ENCODE measurements around the gene RHNO1. TPM values are rescaled to one million over a fixed set of nuclear protein-coding genes. Genes with fewer than 3 reads are reported as not detected.

The RHNO1 gene
- total RNA-seq, 1 donor from 2014 or later = 41.5 TPM

DNA sequence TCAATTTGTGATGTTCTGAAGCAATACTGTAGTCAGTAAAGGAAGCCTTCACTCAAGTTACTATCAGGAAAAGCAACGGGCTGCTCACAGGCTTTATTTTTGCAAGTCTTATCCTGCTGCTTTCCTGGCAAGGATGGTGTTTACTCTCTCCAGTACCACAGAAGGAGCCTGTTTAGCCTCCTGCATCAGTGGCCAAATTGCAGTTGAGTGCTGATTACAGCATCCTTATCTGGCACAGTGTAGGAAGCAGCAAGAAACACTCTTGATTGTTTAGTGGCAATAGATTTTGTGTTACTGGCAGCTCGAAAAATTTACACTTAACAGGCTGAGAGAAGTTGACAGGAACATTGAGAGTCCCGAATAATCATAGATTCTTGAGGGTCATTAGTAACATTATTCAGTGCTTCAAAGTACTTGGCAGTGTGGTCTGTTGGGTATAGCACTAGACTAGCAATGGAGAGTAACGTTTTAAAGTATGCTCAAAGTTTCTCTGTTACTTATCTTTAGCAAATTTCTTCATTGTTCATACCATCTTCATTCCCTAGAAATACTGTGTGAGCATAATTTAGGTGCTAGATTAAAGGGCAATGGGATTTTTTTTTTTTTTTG, 25.4 kb downstream of the RHNO1 start:
- peak; percentile 46 for DNase-seq

DNA sequence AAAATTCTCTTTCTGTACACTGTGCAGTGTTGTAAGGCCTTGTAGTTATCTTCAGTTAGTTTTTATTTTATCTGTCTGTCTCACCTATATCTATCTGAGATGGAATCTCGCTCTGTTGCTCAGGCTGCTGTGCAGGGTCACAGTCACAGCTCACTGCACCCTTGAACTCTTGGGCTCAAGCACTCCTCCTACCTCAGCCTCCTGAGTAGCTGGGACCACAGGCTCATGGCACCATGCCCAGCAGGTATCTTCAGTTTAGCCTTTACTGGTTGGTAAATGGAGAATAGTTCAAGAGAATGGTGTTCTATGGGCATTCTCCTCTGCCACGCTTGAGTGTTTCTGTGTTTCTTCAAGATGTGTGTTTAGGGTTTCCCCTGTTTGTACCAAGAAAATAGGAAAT, 27.2 kb downstream of the RHNO1 start:
- DNase-seq = no peak

DNA sequence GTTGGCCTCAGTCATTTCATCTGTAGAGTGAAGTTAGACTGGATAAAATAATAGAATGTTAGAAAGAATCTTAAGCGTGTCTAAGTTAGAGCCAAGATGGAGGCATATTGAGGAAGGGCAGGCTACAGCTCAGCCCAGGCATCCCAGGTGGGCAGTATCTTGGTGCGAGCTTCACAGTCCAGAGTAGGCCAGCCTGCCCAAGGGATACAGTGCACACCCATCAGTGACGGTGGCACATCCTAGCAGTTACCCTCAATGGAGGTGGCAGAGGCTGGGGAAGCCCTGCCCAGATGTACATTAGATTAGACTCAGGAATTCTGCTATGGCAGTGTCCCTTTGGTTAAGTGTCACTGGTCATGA, 35.2 kb downstream of the RHNO1 start:
- DNase-seq = no peak

DNA sequence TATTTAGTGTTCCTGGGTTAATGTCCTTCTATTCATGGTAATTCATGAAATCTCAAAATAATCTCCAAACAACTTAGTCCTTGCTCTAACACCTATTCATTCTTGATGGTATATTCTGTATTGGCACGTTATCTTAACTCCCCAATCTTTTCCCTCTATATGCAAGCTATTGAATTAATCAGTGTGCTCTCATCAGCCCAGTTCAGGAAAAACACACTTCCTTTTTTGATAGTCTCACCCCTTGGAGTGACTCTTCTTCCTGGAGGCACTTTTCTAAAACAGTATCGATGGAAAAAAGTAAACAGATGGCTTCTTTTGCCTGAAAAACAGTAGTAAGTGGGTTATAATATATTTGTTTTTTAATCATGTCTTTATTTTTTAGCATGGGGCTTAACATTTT, 42.2 kb downstream of the RHNO1 start:
- no peak for DNase-seq

DNA sequence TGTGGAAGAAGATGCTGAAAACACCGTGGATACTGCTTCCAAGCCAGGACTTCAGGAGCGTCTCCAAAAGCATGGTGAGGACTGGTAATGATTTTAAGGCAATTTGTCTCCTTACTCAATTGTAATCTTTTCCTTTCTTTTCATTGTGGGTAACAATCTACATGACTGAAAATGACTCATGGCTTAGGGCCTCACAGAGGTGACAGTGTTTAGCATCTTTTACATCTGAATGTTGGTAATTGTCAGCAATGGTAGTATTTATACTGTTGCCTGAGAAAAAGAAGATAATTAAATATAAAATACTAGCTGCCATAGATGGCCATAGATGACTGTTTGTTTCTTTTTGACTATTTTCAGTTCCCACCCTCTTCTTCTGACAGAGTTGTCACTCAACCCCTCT, 45.3 kb downstream of the RHNO1 start:
- DNase-seq = no peak

DNA sequence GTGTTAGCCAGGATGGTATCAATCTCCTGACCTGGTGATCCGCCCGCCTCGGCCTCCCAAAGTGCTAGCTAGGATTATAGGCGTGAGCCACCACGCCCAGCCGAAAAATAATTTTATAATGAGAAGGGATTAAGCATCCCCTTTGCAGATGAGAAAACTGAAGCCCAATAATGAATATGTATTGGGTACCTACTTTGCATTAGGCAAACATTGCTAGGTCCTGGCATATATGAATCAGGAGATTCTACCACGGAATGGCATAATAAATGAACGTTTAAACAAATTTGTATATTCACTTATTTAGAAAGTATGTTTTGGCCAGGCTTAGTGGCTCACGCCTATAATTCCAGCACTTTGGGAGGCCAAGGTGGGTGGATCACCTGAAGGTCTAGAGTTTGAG, 46.0 kb downstream of the RHNO1 start:
- DNase-seq = no peak

DNA sequence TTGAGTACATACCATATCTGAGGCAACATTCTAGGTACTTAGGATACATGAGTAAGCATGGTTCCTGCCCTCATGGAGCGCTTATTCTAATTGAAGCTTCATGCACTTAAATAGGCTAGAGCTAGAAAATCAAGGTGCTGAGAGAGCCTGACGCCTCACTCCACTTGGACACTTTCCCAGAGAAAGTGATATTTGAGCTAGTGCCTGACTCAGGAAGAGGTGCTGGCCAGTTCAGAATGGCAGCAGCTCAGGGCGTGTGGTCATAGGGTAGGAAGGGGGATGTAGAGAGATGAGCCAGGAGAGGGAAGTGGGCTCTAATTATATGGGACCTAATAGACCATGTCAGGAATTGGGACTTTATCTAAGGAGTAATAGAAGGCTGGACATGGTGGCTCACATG, 47.0 kb downstream of the RHNO1 start:
- no peak for DNase-seq

DNA sequence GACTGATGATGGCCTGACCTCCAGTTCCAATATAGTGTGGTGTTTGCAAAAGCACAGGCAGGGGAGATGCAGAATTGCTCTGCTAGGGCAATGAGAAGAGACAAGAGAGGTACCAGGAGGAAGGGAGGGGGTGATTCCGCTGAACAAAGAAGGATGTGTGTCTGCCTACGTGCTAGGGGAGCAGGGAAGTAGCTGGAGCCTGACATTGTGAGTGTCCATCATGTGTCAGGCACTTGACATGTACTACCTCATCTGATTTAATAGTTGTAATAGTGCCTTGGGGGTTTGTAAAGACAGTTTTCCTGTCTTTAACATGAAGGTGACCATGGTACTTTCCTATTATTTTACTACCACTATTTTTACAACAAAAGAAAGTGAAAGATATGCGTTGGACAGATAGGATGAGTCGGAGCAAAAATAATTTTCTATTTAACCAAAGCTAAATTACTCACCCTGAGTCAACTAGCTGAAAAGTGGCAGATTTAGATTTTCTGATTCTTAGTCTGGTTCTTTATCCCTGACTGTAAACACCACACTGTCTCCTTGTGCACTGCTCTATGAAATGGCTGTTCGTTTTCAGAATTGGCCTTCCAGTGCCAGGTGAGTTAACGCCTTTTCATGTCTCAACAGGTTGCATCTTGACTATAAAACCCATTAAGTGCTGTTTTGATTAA, 48.4 kb downstream of the RHNO1 start:
- no peak for DNase-seq

DNA sequence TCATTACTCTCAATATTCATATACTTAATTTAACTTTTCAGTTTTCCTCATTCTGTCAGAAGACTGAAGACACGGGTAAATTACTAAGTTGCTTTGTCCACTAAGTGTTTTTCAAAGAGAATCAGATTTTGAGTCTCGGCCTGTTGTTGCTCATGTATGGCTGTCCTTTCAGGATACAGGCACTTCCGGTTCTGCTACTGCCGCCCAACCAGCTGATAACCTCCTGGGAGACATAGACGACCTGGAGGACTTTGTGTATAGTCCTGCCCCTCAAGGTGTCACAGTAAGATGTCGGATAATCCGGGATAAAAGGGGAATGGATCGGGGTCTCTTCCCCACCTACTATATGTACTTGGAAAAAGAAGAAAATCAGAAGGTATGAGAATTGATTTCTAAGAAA, 53.8 kb downstream of the RHNO1 start:
- DNase-seq = no peak

DNA sequence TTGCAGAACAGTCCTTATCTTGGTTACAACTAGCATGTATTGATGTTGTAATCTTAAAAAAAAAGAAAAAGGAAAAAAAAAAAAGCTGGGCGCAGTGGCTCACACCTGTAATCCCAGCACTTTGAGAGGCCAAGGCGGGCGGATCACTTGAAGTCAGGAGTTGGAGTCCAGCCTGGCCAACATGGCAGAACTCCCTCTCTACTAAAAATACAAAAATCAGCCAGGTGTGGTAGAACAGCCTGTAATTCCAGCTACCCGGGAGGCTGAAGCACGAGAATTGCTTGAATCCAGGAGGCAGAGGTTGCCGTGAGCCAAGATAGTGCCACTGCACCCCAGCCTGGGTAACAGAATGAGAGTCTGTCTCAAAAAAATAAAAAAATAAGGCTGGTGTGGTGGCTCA, 56.6 kb downstream of the RHNO1 start:
- no peak for DNase-seq

DNA sequence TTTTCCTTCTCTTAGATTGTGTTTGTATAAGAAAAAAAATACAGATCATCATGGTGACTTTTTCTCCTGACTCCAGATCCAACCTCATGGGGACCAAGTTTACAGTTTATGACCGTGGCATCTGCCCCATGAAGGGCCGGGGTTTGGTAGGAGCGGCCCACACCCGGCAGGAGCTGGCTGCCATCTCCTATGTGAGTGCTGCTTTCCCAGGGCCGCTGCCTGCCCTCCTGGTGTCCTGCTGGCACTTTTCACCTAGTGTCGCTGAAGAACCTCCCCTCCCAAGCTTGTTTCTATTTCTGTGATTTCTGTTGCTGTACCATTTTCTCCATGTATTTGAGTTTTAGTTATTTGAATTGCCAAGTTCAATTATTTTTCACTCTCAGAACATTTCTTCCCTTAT, 57.3 kb downstream of the RHNO1 start:
- no peak for DNase-seq

DNA sequence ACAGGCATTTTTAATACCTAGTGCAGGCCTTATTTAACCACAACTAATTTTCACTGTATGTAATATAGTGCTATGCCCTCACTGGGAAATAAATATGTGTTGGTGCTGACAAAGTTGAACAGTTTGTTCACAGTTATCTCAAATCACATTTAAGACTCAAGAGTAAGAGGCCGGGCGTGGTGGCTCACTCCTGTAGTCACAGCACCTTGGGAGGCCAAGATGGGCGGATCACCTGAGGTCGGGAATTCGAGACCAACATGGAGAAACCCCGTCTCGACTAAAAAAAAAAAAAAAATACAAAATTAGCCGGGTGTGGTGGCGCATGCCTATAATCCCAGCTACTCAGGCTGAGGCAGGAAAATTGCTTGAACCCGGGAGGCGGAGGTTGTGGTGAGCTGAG, 59.3 kb downstream of the RHNO1 start:
- no peak for DNase-seq

DNA sequence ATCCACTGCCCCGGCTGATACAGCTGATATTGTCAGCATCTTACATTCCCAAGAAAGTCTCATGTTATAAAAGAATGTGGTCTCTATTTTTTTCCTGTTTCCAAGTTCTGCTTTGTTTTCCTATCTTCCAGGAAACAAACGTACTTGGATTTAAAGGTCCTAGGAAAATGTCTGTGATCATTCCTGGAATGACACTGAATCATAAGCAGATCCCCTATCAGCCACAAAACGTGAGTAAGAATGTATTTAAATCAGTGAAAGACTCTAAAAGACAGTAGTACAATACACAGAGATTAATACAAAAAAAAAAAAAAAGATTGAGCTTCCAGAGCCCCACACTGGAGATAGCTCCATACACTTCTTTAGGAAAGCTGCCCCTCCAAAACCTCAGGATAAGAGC, 60.5 kb downstream of the RHNO1 start:
- DNase-seq = no peak

Other genes starting within 250 kb of the RHNO1 start
- 41.2 TPM for gene FKBP4, start 82.3 kb upstream of the RHNO1 start, total RNA-seq
- gene ITFG2, start 64.6 kb upstream of the RHNO1 start, total RNA-seq = 11.7 TPM
- gene NRIP2, start 42.2 kb upstream of the RHNO1 start, total RNA-seq = 0.62 TPM
- not detected for gene TEX52, start 20.2 kb upstream of the RHNO1 start, total RNA-seq
- gene FOXM1, start within 50 bp of the RHNO1 start, total RNA-seq = 1.1 TPM
- gene TULP3, start 13.7 kb downstream of the RHNO1 start, total RNA-seq = 9.7 TPM
- gene TEAD4, start 82.2 kb downstream of the RHNO1 start, total RNA-seq = 0.94 TPM
- gene TSPAN9, start 200.2 kb downstream of the RHNO1 start, total RNA-seq = 8.4 TPM

Measured in occipital lobe (tissue), 2 donors.